PC-3 (cell line): ENCODE data around the gene ACYP2. TPM values are rescaled to one million over a fixed set of nuclear protein-coding genes. Genes with fewer than 3 reads are reported as not detected.

Experiments used
- ATAC-seq: fragments of 200-7000 bp; cut with Tn5 transposase; 2 replicates; pipeline ENCODE4 v1.9.1; 2020; ENCODE audit warnings: mild to moderate bottlenecking, moderate library complexity
- BruUV-seq: library from RNA; stranded (reverse); fragments of 400-500 nt; replicated peaks from 2 replicates; lab custom pipeline; 2021; lab: Mats Ljungman, UMichigan
- CTCF ChIA-PET: fragments of 300-600 bp; sonication (Branson Sonifier 250); formaldehyde crosslinking; loops from one replicate; lab custom pipeline; 2022; ENCODE audit warnings: antibody characterized with exemption; lab: Charles Lee
- POLR2A ChIA-PET: fragments of 300-600 bp; sonication (Branson Sonifier 250); formaldehyde crosslinking; loops from one replicate; lab custom pipeline; 2022; ENCODE audit warnings: antibody characterized with exemption; ENCODE audit not compliant: unreplicated experiment; lab: Charles Lee
- DNase-seq: peaks from one replicate; pipeline ENCODE4 v3.0.0-alpha.2; 2015
- H2AFZ ChIP-seq: fragments of 300-600 bp; sonication (generic); 2 replicates; pipeline ENCODE4 v1.6.0; 2016; ENCODE audit warnings: antibody characterized with exemption, low read length
- H3F3A ChIP-seq: fragments of 300-600 bp; sonication (generic); one replicate; pipeline ENCODE4 v1.6.0; 2017; ENCODE audit warnings: antibody characterized with exemption, low read length, control low read depth, mild to moderate bottlenecking; ENCODE audit not compliant: unreplicated experiment
- H3K27ac ChIP-seq: fragments of 300-600 bp; sonication (generic); 2 replicates; pipeline ENCODE4 v1.5.1; 2016; ENCODE audit warnings: mild to moderate bottlenecking, low read length
- H3K27me3 ChIP-seq: fragments of 300-600 bp; sonication (generic); 2 replicates; pipeline ENCODE4 v1.6.1; 2016; ENCODE audit warnings: low read length, mixed read lengths
- H3K36me3 ChIP-seq: fragments of 300-600 bp; sonication (generic); 2 replicates; pipeline ENCODE4 v1.6.1; 2016; ENCODE audit warnings: low read depth, mixed run types, low read length, mixed read lengths
- H3K4me1 ChIP-seq: fragments of 300-600 bp; sonication (generic); 2 replicates; pipeline ENCODE4 v1.5.1; 2016; ENCODE audit warnings: low read length; ENCODE audit not compliant: insufficient read depth
- H3K4me2 ChIP-seq: fragments of 300-600 bp; sonication (generic); 2 replicates; pipeline ENCODE4 v1.6.0; 2016; ENCODE audit warnings: low read length
- H3K4me3 ChIP-seq: fragments of 300-600 bp; sonication (generic); 2 replicates; pipeline ENCODE4 v1.5.1; 2016; ENCODE audit warnings: mild to moderate bottlenecking, low read length, mixed read lengths
- H3K79me2 ChIP-seq: fragments of 300-600 bp; sonication (generic); 2 replicates; pipeline ENCODE4 v1.6.1; 2017; ENCODE audit warnings: low read length, mixed read lengths
- H3K9ac ChIP-seq: fragments of 300-600 bp; sonication (generic); 2 replicates; pipeline ENCODE4 v1.6.0; 2016; ENCODE audit warnings: mild to moderate bottlenecking, low read length
- H3K9me2 ChIP-seq: fragments of 300-600 bp; sonication (generic); replicated peaks from 2 replicates; pipeline ENCODE4 v1.6.1; 2016; ENCODE audit warnings: mixed run types, low read length, mixed read lengths
- H3K9me3 ChIP-seq: fragments of 300-600 bp; sonication (generic); 2 replicates; pipeline ENCODE4 v1.6.1; 2016; ENCODE audit warnings: low read length, mixed read lengths
- H4K20me1 ChIP-seq: fragments of 300-600 bp; sonication (generic); 2 replicates; pipeline ENCODE4 v1.6.1; 2016; ENCODE audit warnings: low read length, mixed read lengths
- CTCF ChIP-seq: fragments of 300-600 bp; sonication (generic); conservative IDR thresholded peaks from 2 replicates; pipeline ENCODE4 v1.5.1; 2017; ENCODE audit warnings: antibody characterized with exemption, low read depth, mild to moderate bottlenecking, low read length
- EZH2 ChIP-seq: fragments of 300-600 bp; sonication (generic); IDR thresholded peaks from one replicate; pipeline ENCODE4 v1.6.1; 2017; ENCODE audit warnings: antibody characterized with exemption, mild to moderate bottlenecking, low read length; ENCODE audit not compliant: unreplicated experiment
- EZH2phosphoT487 ChIP-seq: fragments of 300-600 bp; sonication (generic); IDR thresholded peaks from 2 replicates; pipeline ENCODE4 v1.6.1; 2018; ENCODE audit warnings: mild to moderate bottlenecking, antibody characterized with exemption, low read length, borderline replicate concordance
- intact Hi-C: fragments of 100-400 bp; cut with micrococcal nuclease; formaldehyde crosslinking; loops from 2 replicates; pipeline ENCODE4 v1.9.0; 2023
- total RNA-seq: library from RNA; depleted of rRNA; stranded (reverse); fragments of >200 nt; gene quantifications from 2 replicates; pipeline ENCODE4 v1.2.3, GENCODE V29; 2014

Gene ACYP2
- total RNA-seq, 1 experiment from 2014 or later, result 8.3 TPM

DNA sequence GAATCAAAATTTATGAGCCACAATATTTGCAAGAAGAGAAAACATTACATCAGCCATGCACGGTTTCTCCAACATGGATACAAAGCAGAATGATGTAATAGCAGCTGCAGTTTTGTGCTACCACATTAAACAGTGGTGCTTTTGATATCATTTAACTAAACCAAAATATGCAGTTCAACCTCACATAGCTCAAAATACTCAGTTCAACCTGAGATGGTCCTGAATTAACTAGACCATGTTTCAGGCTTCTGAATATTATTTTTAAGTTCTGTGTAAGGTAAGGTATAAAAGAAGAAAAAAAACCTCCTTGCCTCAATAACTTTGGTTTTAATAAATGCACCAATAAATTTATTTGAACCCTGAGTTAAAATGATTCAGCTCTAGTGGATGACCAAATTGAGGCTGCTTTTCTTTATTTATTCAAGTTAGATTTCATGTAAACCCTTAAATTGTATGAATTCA lies 159.4 kb downstream of the ACYP2 start:
- no peak overlapping the region for H3K4me3 ChIP-seq
- no peaks in the 10 kb centered on the region for H3K27me3 ChIP-seq
- no peak overlapping the region for H3K27ac ChIP-seq
- no peaks in the 10 kb centered on the region for H3K36me3 ChIP-seq
- H3F3A ChIP-seq, result no peaks in the 10 kb centered on the region
- no peaks in the 10 kb centered on the region for H3K4me1 ChIP-seq
- DNase-seq, result no peak
- no TSS peak for BruUV-seq
- H3K9ac ChIP-seq, result no peak overlapping the region
- ChIA-PET CTCF (no interaction called here), POLR2A (no interaction called here)
- TF ChIP-seq EZH2 (no peak), CTCF (no peak), EZH2phosphoT487 (no peak)
- intact Hi-C loops, result no loop called here
- H4K20me1 ChIP-seq, result no peaks in the 10 kb centered on the region
- H3K9me2 ChIP-seq, result no peaks in the 10 kb centered on the region
- H3K4me2 ChIP-seq, result no peak overlapping the region
- H3K9me3 ChIP-seq, result no peaks in the 10 kb centered on the region
- no peaks in the 10 kb centered on the region for H3K79me2 ChIP-seq
- no peak overlapping the region for H2AFZ ChIP-seq
- ATAC-seq, result no peak

- Histone ChIP-seq H3K27me3 (0 out of 2 replicates have a peak, but pooled peaks cover 6% of the 10 kb centered on the region), H3K4me1 (no peaks in the 10 kb centered on the region), H2AFZ (no peak overlapping the region), H3K27ac (no peak overlapping the region), H3K9ac (no peak overlapping the region), H4K20me1 (no peaks in the 10 kb centered on the region), H3K4me2 (no peak overlapping the region), H3K36me3 (no peaks in the 10 kb centered on the region), H3K9me2 (no peaks in the 10 kb centered on the region), H3K79me2 (no peaks in the 10 kb centered on the region), H3K4me3 (no peak overlapping the region), H3F3A (no peaks in the 10 kb centered on the region), H3K9me3 (no peaks in the 10 kb centered on the region)
- ChIA-PET POLR2A (no interaction called here), CTCF (no interaction called here)
- DNase-seq (no peak), ATAC-seq (no peak)
- TF ChIP-seq EZH2 (no peak), CTCF (no peak), EZH2phosphoT487 (no peak)
- intact Hi-C loops, result no loop called here
- no TSS peak for BruUV-seq
Measured at GRCh38 chr2:54275541-54275940, 160.1 kb downstream of the ACYP2 start.

DNA sequence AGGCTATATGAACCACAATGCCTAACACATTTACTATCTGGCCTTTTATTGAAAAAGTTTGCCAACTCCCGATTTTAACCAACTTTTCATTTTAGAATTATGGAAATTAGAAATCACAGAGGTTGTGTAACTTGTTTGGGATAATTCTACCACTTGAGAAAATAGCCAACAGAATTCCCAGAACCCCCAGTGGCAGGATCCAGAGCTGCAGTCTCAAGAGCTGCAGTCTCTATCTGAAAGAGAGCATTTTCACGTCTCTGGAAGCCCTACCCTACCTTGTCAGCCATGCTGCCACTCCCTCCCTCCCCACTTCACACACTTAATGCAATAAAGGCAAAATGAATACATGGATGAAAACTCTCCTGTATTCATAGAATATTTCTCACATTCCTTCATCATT lies 164.0 kb downstream of the ACYP2 start:
- DNase-seq, result peak; percentile 18
- Histone ChIP-seq H3K9ac (no peak overlapping the region), H3K9me2 (no peaks in the 10 kb centered on the region), H4K20me1 (no peaks in the 10 kb centered on the region), H2AFZ (no peak overlapping the region), H3F3A (no peaks in the 10 kb centered on the region), H3K27me3 (0 out of 2 replicates have a peak, but pooled peaks cover 9% of the 10 kb centered on the region), H3K36me3 (no peaks in the 10 kb centered on the region), H3K79me2 (no peaks in the 10 kb centered on the region), H3K4me3 (no peak overlapping the region), H3K27ac (no peak overlapping the region), H3K9me3 (no peaks in the 10 kb centered on the region), H3K4me2 (no peak overlapping the region), H3K4me1 (no peaks in the 10 kb centered on the region)
- CTCF ChIA-PET, result no interaction called here
- TF ChIP-seq EZH2 (no peak), EZH2phosphoT487 (no peak), CTCF (peak; percentile 46)
- no TSS peak for BruUV-seq
- intact Hi-C loops, result no loop called here
- POLR2A ChIA-PET, result no interaction called here
- ATAC-seq, result peak; percentile 37; the same call in 1 of the 2 replicates
